DMS79 (cell line): ENCODE data around the gene RPS27L.
A peak's percentile ranks its signal among the peaks of the same experiment; 100 is the strongest.

ENCODE experiments used
- DNase-seq: peaks from one replicate; lab custom pipeline; 2025; lab: John Stamatoyannopoulos, UW

Gene RPS27L

GRCh38 chr15:63157118-63157843 is at the start of gene RPS27L:
Gene RPS27L (minus strand): TSS chr15:63157477. CDS start chr15:63157405, 72 bp downstream.
- peak; percentile 55 for DNase-seq

DNA sequence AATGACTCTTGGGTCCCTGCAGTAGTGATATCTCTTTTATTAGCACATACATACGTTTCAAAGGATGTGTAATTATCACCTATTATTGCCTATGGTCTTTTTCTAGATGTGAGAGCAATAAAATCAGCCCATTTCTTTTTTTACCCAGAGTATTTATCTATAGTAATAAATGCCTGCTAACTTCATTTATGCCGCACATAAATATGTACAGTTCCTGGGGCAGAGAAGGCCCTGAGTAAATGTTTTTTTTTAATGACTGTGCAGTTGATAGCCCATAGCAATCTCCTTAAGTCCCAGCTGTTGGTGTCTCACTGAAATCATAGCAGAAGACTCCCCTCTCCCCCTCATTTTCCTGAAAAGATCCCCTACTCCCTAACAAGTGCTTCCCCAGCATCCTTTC is 48.8 kb upstream of the RPS27L start:
- DNase-seq: no peak

GRCh38 chr15:63203451-63204090 is 46.3 kb upstream of the RPS27L start:
- no peak for DNase-seq

DNA sequence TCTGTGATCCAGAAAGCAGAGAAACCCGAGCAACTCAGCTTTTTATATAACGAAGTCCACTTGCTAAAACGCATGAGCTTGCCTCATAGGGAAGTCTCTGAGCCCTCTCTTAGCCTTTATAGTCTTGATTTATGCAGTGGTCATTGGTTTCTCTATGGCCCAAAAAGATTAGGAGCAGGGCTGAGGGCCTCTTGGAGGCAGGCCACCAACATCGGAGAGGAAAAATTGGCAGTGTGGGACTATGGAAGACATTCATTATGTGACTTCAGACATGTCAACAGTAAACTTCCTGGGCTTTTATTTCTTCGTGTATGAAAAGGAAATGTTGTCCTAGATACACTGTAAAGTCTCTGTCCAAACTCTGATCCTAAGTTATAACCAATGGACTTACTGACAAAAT is 45.6 kb upstream of the RPS27L start:
- DNase-seq: no peak

- DNase-seq: no peak
Observed at GRCh38 chr15:63200464-63201249, 43.4 kb upstream of the RPS27L start.

GRCh38 chr15:63198371-63199250 is 41.3 kb upstream of the RPS27L start:
- DNase-seq: no peak

DNA sequence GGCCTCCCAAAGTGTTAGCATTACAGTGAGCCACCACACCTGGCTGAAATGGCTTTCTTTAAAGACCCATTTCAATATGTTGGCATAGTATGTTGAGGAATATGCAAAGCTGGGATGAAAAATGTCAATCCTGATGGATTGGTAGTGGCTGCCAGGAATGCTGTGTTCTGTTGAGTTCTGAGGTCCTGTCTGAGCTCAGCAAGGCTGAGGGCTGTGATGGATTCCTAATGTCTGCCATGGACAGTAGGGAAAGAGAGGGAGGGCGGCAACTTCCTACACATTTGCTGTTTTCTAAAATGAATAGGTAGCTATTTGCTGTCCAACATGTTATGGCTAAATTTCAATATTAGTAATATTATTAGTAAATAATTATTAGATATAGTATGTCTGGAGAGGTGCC is 40.3 kb upstream of the RPS27L start:
- no peak for DNase-seq

GRCh38 chr15:63196842-63197241 is 39.6 kb upstream of the RPS27L start:
- no peak for DNase-seq

- DNase-seq: no peak
Observed at GRCh38 chr15:63195569-63196015, 38.3 kb upstream of the RPS27L start.

GRCh38 chr15:63194880-63195568 is 37.7 kb upstream of the RPS27L start:
- no peak for DNase-seq

- DNase-seq: no peak
Observed at GRCh38 chr15:63194302-63194701, 37.0 kb upstream of the RPS27L start.

DNA sequence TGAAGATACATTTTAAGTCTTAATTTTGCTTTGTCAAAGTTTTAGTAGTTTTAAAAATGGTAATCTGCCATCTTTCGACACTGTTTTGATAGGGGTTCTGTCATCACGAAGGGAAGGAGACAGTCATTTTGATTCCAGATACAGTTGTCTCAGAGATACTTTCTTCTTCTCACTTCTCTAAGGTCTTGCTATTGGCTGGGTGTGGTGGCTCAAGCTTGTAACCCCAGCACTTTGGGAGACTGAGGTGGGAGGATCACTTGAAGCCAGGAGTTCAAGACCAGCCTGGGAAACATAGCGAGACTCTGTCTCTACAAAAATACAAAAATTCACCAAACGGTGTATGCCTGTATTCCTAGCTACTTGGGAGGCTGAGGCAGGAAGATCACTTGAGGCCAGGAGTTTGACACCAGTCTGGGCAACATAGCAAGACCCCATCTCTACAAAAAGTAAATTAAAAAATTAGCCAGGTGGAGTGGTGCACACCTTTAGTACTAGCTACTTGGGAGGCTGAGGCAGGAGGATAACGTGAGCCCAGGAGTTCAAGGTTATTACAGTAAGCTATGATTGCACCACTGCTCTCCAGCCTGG is 35.4 kb upstream of the RPS27L start:
- no peak for DNase-seq

DNA sequence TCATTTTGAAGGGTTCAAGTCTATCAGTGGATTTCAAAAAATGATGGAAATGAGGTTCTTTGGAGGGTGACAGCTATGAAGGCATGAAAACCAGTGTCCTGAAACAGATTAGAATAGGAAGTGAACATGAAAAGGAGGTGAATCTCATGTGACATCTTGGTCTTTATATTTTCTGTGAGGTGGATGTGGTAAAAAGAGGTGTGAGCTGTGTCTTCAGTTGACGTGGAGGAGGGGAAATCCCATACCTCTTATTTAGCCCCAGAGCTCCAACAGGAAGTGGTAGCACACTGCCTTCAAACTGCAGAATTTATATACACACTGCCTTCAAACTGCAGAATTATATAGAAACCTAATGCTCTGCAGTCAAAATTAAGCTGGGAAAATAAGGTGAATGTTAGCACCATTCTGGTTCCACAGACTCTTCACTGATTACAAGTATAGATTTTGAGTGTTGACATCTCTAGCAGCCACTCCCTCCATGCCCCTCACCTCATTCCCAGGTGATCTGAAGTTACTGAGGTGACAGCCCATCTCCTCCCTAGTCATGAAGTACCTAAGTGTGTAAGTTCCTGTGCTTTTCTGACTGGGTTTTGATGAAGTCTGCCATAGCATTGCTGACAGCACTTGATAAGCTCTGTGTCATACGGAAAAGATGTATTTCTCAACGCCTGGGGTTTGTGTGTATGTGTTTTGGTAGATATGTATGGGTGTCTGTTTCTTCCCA is 34.8 kb upstream of the RPS27L start:
- no peak for DNase-seq

- no peak for DNase-seq
Observed at GRCh38 chr15:63190769-63191649, 33.7 kb upstream of the RPS27L start.

- no peak for DNase-seq
Observed at GRCh38 chr15:63189941-63190768, 32.9 kb upstream of the RPS27L start.

DNA sequence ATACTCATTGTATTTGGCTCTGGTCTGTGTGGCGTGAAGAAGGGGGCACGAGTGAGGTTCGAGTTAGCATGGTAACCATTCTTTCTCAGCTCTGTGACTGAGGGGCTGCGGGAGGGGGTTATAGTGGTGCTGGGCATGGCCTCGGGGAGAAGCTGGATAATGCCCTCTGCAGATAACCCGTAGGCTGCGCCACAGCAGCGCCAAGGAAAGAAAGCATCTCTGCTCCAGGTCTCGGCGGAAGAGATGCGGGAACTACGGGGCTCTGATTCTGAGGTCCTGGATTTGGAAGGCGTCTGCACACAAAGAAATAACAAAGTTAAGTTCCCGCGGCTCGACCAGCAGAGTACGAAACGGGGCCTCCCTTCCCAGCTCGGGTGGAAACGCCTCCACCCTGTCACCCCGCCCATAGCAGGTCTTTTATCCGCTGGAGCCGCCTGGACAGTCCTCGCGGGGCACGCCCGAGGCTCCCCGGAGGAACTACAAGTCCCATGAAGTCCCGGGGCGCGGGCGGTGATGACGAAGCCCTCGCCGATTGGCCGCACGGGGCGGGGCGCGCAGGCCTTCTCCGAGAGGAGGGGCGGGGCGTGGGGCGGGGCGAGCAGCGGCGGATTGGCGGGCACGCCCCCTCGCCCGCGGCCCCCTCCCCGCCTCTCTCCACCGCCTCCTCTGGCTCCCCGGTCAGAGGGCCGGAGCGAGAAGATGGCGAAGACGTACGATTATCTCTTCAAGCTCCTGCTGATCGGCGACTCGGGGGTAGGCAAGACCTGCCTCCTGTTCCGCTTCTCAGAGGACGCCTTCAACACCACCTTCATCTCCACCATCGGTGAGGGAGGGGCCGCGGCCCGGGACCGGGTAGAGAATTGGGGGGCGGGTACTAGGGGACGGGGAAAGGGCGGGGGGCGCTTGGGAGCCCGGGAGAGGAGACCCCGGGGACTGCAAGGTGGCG is 31.9 kb upstream of the RPS27L start, which contains the start of gene RAB8B:
RAB8B (plus strand) TSS at position 681 of the 946 bp plus-strand sequence; CDS start at position 700, 19 bp downstream.
- DNase-seq: peak; percentile 65
